Loucy (cell line): ENCODE data around the gene MYO18B.

Experiments
- EZH2phosphoT487 ChIP-seq: fragments of 200-600 bp; IDR thresholded peaks from 2 replicates; pipeline ENCODE4 v1.6.1; 2018; ENCODE audit warnings: antibody characterized with exemption, mild to moderate bottlenecking, moderate library complexity, borderline replicate concordance
- TF ChIP-seq, protein P1 (sequence below): fragments of 200-600 bp; sonication (generic); conservative IDR thresholded peaks from 2 replicates; pipeline ENCODE4 v1.5.1; 2014; ENCODE audit warnings: mild to moderate bottlenecking, antibody characterized with exemption, low read length

DNA sequence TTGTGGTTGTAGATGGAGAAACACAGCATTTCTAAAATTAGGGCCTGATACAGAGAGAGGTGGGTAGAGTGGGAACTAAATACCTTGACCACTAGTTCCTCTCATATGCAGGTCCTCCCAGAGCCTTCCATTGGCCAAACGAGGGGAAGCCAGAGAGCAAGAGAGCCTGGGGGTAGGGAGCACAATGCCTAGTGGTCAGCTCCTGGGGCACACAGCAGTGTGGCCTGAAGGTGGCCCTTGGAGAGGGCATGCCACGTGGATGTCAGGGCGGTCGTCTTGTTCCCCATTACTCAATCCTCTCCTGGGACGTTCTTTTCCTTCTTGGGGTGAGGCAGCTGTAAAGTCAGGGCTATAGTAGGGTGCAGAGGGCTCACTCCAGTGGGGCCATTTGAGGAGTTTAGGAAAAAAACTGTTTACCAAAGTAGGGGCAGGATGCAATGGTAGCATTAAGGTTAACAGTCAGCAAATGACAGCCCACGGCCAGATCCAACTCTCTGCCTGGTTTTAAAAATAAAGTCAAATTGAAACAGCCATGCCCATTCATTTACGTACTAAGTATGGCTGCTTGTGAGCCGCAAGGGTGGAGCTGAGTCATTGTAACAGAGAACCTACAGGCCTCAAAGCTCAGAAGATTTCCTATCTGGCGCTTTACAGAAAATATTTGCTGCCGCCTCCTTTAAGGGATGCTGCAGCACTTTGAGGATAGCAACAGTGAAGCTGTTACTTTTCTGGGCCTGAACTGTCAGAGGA is 7.6 kb downstream of the MYO18B start:
- TF ChIP-seq, protein P1, sequence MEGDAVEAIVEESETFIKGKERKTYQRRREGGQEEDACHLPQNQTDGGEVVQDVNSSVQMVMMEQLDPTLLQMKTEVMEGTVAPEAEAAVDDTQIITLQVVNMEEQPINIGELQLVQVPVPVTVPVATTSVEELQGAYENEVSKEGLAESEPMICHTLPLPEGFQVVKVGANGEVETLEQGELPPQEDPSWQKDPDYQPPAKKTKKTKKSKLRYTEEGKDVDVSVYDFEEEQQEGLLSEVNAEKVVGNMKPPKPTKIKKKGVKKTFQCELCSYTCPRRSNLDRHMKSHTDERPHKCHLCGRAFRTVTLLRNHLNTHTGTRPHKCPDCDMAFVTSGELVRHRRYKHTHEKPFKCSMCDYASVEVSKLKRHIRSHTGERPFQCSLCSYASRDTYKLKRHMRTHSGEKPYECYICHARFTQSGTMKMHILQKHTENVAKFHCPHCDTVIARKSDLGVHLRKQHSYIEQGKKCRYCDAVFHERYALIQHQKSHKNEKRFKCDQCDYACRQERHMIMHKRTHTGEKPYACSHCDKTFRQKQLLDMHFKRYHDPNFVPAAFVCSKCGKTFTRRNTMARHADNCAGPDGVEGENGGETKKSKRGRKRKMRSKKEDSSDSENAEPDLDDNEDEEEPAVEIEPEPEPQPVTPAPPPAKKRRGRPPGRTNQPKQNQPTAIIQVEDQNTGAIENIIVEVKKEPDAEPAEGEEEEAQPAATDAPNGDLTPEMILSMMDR, result no peak
- TF ChIP-seq EZH2phosphoT487, result no peak
